Measurements from ENCODE around the gene RBBP6.
A peak's percentile ranks its signal among the peaks of the same experiment; 100 is the strongest.

Gene RBBP6

DNA sequence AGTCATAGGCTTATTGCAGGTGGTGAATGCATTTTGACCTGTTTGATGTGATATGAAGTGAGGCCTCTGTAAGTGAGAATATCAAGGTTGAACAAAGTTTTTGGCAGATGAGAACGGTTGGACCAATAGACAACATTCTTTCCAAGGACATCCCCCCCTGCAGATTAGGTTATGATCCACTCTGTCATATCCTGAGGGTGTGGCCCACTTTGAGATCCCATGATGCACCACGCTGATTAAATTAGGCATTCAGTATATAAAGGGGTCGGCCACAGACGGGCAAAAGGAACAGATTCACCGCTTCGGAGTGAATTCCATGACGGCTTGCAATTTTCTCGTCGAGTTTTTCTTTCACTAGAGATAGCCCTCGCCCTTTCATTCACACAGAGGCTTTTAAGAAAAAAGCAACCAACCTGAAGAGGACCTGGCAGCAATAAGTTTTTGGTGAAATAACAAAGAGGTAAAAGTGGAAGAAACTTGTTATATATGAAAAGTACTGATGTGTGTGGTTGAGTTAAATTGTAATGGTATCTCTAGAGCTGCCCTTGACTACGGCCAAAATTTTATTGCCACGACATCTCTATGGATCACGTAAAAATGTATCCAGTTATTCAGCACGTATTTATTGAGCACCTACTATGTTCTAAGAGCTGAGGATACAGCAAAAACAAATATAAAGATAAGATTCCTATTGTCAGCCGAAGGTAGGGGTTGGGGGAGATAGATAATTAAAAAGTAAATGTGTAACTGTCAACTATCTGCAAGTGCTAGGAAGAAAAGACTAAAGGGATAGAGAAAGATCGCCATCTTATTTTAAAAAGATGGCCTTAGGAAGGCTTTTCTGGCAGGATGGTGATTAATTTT is 1.7 kb upstream of the RBBP6 start:
- TF ChIP-seq ZFX (IDR thresholded peaks at IDR 0.05) = no peak
- TF ChIP-seq, protein P1, sequence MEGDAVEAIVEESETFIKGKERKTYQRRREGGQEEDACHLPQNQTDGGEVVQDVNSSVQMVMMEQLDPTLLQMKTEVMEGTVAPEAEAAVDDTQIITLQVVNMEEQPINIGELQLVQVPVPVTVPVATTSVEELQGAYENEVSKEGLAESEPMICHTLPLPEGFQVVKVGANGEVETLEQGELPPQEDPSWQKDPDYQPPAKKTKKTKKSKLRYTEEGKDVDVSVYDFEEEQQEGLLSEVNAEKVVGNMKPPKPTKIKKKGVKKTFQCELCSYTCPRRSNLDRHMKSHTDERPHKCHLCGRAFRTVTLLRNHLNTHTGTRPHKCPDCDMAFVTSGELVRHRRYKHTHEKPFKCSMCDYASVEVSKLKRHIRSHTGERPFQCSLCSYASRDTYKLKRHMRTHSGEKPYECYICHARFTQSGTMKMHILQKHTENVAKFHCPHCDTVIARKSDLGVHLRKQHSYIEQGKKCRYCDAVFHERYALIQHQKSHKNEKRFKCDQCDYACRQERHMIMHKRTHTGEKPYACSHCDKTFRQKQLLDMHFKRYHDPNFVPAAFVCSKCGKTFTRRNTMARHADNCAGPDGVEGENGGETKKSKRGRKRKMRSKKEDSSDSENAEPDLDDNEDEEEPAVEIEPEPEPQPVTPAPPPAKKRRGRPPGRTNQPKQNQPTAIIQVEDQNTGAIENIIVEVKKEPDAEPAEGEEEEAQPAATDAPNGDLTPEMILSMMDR (conservative IDR thresholded peaks at IDR 0.05) = no peak
- no peak overlapping the region for H3K27ac ChIP-seq

DNA sequence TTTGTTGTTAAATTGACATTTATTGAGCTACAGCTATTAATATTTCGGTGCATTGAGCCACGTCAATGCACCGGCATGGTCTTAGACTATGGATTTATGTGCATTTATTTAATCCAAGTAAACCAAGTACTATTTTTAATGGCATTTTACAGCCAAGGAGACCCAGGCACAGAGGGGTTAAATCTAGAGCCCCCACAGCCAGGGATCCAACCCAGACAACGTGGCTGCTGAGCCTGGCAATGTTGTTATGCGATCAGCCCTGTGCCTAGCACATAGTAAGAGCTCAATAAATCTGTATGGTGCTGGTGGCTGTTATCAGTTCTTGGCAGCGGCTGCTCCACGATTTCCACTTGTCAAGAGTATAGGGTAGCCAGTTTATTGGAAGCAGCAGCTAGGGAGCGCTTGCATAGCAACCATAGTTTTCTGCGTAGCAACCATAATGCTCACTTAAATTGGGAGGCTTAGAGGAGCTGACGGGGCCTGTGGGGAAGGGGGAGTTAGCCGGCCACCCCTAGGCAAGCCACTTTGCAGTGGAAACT is 541 bp upstream of the RBBP6 start:
- H3K27ac ChIP-seq = peak overlapping the region; percentile 99
- TF ChIP-seq ZFX (IDR thresholded peaks at IDR 0.05) = no peak
- TF ChIP-seq, protein P1 (conservative IDR thresholded peaks at IDR 0.05) = no peak

DNA sequence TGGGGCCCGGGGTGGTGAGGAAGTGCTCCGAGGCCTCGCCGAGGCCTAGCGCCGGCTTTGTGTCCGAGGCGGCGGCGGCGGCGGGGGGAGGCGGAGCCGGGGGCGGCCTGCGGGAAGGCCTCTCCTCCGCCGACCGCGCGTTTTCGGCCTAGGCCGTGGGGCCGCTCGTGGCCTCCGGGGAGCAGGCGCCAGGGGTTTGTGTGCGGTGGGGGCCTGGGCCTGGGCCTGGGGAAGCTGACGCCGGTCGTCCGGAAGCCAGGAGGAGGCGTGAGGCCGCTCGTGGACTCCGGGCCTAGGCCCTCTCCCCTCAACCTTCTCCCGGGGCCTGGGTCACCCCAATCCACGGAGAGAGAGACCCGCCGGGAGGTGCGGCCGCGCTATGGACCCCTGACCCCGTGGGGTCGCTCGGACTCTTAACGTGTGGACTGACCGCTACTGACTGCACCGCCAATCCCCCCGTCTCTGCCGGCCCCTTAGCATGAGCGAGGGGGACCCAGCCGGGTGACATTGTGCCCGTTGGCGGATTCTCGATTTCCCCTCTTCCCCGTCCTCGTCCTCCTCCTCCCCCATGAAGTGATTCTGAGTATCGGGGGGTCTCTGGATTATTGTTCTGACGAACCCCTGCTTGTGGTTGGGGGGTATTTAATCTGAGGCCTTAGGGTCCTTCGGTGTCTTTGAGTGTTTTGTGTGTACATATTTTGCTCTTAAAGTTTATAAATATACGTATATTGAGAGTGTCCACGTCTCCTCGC is 660 bp downstream of the RBBP6 start:
- peak overlapping the region; percentile 99 for H3K27ac ChIP-seq
- TF ChIP-seq, protein P1 (conservative IDR thresholded peaks at IDR 0.05) = no peak
- peak; percentile 100 for TF ChIP-seq ZFX (IDR thresholded peaks at IDR 0.05)

DNA sequence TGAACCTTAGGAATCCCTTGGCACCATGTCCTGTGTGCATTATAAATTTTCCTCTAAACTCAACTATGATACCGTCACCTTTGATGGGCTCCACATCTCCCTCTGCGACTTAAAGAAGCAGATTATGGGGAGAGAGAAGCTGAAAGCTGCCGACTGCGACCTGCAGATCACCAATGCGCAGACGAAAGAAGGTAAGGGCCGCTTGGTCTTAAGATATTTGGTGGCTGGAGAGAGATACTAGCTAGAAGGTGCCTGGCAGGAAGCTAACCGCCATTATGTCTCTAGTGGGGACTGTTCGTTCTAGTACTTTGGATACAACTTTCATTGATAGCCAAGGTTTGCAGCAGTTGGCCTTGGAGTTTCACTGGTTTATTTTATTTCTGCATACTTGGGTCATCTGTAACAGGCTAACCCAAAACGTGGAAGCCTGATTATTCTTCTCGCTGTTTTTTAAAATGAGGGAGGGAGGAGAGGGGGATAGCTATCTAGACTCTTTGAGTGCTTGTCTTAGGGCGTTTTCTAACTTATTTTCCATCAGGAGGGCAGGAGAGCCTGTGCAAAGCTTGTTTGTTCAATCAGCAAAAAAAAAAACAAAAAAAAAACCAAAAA is 1.3 kb downstream of the RBBP6 start:
- TF ChIP-seq, protein P1 (conservative IDR thresholded peaks at IDR 0.05) = no peak
- H3K27ac ChIP-seq = peak overlapping the region; percentile 99

DNA sequence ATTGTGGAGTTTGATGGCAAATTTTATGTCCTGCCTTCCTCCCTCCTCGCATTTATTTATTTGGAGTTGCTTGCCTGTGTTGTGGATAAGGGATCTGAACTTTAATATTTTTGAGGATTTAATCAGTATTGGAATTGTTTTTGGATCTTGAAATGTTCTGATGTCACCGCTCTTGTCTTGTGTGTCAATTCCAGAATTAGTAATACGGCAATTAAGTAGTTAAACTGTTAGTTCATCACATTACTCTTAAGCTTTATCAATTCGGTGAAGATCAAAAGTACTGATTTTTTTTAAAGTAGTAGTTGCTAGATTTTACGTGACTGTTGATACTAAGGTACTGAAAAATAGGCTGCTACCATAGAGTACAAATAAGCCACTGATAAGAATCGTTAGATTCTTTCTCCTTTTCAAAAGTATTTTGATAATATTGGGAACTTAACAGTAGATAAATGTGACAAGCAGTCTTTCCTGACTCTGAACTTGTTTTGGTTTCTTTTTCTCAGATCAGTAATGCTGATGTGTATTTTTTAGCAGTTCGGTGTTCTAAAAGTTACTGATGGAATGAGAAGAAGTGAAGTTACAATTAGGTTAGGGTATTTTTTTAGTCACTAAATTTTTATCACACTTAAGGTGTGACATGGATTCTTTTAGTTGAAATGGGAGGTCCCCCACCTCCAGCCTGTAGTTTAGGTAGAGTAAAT is 2.0 kb downstream of the RBBP6 start:
- TF ChIP-seq ZFX (IDR thresholded peaks at IDR 0.05) = no peak
- TF ChIP-seq, protein P1 (conservative IDR thresholded peaks at IDR 0.05) = no peak
- H3K27ac ChIP-seq = no peak overlapping the region

DNA sequence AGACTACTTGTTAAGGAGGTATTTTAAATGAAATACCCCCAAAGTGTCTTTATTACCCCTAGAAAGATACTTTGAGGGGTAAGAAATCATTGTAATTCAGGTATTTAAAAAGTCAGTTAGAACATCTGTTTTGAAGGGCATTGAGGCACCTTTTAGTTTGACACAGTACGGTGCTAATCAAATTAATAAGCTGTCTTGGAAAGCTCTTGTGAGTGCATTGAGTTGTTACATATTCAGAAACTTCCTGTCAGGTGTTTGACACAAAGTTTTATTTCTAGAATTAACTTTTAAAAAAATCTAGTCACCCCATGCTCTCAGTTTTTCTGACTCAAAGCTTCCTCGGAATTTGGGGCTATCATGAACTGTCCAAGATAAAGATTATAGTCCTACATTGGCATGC is 4.6 kb downstream of the RBBP6 start:
- no peak overlapping the region for H3K27ac ChIP-seq
- TF ChIP-seq ZFX (IDR thresholded peaks at IDR 0.05) = no peak
- TF ChIP-seq, protein P1 (conservative IDR thresholded peaks at IDR 0.05) = no peak

All from C4-2B (cell line).